HG03432 (cell line): ENCODE measurements around the gene NCCRP1.

Source experiments
- ATAC-seq: cut with Tn5 transposase; IDR thresholded peaks from one replicate; pipeline ENCODE4 v1.9.1; 2021; ENCODE audit warnings: mild to moderate bottlenecking, moderate library complexity; ENCODE audit not compliant: unreplicated experiment

Gene NCCRP1, protein sequence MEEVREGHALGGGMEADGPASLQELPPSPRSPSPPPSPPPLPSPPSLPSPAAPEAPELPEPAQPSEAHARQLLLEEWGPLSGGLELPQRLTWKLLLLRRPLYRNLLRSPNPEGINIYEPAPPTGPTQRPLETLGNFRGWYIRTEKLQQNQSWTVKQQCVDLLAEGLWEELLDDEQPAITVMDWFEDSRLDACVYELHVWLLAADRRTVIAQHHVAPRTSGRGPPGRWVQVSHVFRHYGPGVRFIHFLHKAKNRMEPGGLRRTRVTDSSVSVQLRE

DNA sequence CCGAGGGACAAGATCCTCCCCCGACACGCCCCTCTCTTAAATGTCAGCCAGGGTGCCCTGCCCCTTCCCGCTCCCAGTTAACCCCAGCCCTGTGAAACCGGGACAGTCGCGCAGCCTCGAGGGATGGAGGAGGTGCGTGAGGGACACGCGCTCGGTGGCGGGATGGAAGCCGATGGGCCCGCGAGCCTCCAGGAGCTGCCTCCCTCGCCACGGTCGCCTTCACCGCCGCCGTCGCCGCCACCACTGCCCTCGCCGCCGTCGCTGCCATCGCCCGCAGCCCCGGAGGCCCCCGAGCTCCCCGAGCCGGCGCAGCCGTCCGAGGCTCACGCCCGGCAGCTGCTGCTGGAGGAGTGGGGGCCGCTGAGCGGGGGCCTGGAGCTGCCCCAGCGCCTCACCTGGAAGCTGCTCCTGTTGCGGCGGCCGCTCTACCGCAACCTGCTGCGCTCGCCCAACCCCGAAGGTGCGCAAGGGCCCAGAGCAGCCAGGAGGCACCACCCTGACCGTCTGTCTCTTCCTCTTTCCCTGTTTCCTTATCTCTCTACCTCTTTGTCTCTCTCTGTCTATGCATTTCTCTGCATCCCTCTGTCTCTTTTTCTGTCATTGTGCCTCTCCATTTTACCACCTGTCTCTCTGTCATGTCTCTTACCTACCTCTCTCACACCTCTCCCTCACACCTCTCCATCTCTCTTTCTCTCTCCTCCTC, at the start of gene NCCRP1:
Gene NCCRP1 (plus strand): TSS at position 105 of the 703 bp plus-strand sequence. CDS start 19 bp downstream, at position 124.
- ATAC-seq = no peak

GRCh38 chr19:39147480-39147879, 49.3 kb upstream of the NCCRP1 start:
- ATAC-seq = no peak

DNA sequence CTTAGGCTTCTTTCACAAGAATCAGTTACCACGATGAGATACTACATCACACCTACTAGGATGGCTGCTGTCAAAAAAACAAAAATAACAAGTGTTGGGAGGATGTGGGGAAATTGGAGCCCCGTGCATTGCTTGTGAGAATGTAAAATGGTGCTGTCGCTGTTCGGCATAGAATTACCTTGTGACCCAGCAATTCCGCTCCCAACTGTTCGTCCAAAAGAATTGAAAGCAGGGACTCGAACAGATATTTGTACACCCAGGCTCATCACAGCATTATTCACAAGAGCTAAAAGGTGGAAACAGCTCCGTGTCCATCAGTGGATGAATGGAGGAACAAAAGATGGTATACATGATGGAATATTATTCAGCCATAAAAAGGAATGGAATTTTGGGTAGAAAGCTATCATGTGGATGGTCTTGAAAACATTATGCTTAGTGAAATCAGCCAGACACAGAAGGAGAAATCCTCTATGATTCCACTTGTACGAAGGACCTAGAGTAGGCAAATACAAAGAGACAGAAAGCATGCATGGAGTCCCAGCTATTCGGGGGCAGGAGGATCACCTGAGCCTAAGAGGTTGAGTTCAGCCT, 47.7 kb upstream of the NCCRP1 start:
- no peak for ATAC-seq

DNA sequence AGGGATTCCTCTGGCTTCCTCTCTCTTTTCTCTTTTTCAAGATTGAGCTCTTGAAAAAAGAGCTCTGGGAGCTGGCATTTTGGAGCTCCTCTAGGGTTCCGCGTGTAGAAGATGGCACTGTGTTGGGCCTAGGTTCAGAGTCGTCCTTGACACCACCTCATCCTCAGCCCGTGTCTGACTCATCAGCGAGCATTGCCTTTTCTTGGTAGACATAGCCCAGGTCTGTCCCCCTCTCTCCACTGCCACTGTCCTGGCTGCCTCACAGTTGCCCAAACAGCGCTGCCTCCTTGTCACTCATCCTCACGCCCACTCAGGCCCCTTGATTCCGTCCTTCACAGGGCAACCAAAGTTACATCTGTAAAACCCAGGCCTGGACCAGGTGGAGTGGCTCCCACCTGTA, 46.5 kb upstream of the NCCRP1 start:
- ATAC-seq = no peak

DNA sequence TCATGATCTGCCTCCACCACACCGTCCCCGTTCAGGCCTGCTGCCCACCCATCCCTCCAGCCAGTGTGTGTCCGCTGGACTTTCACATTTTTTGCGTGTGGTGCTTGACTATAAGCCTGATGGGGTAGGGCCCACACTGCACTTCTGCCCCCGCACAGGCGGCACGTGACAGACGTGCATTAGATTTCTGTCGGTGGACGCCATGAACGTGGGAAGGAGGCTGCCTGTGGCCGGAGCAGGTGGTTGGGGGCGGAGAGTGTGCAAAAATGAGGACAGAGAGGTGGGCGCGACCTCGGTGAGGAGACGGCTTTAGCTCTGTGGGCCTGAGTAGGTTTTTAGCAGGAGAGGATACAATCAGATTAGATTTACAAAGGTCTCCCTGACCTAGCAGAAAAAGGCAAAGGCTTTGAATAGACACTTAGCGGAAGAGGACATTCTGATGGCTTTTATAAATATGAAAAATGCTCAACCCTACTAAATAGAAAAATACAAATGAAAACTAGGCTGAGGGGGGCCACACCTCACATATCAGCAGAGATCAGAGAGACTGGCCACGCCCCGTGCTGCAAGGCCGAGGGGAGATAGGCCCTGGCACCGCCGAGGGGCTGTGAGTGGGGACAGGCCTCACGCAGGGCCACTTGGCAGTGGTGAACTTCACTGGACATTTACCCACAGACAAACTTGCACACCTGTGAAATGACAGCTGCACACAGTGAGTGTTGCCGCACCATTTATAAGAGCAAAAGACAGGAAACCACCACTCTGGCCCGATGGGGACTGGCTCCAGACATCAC, 45.8 kb upstream of the NCCRP1 start:
- ATAC-seq = no peak

DNA sequence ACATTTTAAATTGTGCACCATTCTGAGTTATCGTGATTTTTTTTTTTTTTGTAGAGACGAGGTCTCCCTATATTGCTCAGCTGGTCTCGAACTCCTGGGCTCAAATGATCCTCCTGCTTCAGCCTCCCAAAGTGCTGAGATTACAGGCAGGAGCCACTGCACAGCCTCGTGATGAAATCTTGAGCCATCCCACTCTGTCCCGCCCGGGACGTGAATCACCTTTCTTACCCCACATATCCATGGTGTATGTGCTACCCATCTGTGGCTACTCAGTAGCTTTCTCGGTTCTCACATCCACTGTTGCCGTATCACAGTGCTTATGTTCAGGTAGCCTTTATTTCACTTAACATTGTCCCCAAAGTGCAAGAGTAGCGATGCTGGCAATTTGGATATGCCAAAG, 44.7 kb upstream of the NCCRP1 start:
- no peak for ATAC-seq

DNA sequence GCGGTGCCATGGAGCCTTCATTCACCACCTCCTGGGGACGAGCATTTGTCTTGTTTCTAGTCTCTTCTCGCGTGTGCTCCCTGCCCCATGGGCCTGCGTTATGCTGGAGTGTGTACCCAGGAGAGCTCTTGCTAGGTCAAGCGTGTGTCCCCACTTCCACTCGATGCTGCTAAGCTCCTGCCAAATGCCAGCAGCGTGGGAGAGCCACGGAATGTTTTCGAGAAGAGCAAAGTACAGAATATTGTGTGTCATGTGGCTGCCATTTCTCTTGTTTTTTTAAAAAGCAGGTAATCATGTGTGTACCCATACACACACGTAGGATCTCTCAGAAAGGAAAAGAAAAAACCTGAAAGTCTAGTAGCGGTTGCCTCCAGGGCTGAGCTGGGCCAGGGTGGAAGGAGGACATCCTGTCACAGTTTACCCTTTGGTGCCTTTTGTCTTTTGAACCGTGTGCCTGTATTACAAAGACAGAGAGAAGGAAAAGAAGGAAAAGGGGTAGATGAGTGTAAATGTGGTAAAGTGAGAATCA, 42.6 kb upstream of the NCCRP1 start:
- ATAC-seq = no peak

DNA sequence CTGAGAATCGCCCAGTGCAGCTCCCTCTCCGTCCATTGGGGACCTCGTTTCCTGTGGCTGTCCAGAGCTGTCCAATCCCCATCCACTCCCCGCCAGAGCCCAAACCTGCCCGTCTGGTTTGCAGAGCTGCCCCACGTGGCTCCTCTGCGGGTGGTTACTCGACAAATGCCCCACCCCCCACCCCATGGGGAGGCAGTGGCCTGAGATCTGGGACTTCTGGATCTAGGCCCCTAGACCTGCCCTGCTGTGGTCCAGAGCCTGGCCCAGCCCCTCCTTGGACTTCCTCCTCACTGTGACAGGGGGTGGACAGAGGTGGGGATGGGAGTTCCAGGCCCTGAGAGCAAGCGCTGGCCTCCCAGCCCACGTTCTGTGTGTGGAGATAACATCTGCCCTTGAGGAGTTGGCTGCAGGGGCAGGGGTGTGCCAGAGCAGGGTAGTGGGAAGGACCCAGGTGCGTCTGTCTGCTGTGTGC, 42.1 kb upstream of the NCCRP1 start:
- ATAC-seq = no peak

- no peak for ATAC-seq
Observed at GRCh38 chr19:39155114-39155700, 41.6 kb upstream of the NCCRP1 start.

DNA sequence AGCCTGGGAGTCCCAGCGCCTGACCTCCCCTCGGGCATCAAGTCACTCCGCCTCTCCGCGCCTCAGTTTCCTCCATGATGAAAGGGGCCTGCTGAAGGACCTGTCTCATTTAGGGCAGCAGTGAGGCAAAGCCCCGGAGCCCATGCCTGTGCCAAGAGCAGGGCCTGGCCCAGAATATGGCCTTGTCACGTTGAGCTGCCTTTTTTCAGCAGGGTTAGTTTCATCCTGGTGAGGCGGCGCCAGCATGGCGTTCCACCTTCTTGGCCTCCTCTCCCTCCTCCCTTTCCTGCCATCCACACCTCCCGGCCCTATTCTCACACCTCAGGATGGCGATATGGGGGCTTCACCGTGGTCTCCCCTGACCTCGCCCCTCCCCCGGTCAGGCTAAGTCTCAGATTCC, 41.0 kb upstream of the NCCRP1 start:
- no peak for ATAC-seq

- no peak for ATAC-seq
Observed at GRCh38 chr19:39156326-39157230, 40.2 kb upstream of the NCCRP1 start.

DNA sequence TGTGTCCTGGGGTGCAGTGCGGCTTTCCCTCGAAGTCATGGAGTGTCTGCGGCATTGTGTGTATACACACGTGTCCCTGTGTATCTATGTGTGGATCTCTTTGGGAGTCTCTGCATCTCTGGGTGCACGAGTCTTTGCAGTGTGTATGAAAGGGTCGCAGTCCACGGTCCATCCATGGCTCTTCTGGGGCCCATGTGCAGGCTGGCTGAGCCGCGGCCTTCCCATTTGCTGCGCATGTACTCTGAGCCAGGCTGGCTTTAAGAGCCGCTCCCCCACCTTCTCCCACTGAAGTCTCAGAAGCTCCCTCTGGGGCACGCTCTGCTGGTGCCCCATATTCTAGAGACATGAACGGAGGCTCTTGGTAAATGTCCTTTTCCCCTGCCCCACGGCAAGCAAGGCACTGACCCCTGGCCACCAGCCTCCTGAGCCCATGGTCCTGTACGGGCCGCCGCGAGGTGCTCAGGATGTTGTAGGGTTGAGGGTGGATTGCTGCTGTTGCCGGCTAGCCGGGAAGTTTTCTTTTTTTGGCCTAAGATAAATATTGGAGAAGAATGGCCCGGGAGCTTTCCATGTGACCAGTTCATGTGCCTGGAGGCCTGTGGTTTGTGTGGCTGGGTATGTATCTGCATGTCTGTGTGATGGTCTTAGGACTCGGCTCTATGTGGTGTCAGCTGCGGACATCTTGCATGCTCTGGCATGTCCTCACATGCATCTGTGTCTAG, 39.3 kb upstream of the NCCRP1 start:
- ATAC-seq = no peak

- no peak for ATAC-seq
Observed at GRCh38 chr19:39157997-39158389, 38.8 kb upstream of the NCCRP1 start.

GRCh38 chr19:39158646-39159260, 38.0 kb upstream of the NCCRP1 start:
- no peak for ATAC-seq

GRCh38 chr19:39160523-39160861, 36.3 kb upstream of the NCCRP1 start:
- no peak for ATAC-seq

GRCh38 chr19:39160889-39161672, 35.7 kb upstream of the NCCRP1 start:
- ATAC-seq = no peak

DNA sequence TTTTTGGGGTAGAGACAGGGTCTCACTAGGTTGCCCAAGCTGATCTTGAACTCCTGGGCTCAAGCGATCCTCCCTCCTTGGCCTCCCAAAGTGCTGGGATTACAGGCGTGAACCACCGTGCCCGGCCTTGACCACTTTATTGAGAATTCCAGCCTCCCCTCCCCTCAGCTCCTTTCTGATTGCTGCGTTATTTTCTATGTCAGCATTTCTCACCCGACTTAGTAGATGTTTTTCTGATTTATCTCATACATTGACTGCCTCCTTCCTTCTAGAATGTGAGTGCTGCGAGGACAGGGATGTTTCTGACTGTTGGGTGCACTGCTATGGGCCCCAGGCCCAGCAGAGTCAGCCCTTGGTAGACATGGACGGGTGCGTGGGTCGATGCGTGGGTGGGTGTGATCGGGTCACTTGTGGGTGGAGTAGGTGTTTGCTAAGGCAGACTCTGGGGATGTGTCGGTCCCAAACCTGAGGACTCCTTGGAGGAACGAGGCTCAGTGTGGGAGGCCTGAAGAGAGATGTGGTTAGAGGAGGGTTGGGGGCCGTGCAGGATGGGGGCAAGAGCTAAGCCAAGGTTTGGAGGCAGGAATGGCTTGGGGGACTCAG, 34.2 kb upstream of the NCCRP1 start:
- no peak for ATAC-seq
